ENCODE measurements around the gene AP3M1.

DNA sequence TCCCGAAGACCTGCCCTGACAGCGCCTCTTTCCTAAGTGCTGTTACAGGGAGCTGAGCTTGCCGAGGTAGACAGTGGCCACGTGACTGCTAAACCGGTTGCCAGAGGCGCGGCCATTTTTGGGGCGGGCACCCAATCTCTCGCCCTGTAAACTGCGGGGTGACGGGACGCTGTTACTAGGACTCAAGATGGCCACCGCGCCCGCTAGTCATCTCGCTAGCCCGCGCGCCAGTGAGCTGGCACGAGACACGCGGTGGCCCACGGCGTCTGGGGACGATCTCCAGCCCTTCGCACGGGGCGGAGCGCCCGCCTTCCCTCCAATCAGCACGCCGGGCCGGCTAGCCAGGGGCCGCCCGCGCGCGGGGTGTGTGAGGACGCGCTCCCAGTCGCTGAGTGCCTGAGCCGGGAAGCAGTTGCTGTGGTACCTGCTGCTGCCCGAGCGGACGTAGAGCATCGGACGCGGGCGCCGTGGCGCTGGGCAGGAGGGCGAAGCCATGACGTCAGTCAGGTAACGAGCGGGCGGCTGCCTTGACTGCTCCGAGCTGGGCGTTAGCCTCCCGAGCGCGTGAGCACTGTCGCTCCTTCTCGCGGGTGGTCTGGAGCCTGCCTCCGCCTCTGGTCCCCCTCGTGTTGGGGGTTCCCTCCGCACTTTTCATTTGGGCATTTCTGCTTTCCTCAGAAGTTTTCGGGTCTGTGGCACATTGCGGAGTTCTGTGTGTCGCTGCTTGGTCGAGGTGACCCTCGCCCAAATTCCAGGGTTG lies 25.9 kb upstream of the AP3M1 start:
- peak in 1 of 2 donors; percentile 92 for TF ChIP-seq POLR2A (IDR thresholded peaks at IDR 0.05)
- TF ChIP-seq, protein P1, sequence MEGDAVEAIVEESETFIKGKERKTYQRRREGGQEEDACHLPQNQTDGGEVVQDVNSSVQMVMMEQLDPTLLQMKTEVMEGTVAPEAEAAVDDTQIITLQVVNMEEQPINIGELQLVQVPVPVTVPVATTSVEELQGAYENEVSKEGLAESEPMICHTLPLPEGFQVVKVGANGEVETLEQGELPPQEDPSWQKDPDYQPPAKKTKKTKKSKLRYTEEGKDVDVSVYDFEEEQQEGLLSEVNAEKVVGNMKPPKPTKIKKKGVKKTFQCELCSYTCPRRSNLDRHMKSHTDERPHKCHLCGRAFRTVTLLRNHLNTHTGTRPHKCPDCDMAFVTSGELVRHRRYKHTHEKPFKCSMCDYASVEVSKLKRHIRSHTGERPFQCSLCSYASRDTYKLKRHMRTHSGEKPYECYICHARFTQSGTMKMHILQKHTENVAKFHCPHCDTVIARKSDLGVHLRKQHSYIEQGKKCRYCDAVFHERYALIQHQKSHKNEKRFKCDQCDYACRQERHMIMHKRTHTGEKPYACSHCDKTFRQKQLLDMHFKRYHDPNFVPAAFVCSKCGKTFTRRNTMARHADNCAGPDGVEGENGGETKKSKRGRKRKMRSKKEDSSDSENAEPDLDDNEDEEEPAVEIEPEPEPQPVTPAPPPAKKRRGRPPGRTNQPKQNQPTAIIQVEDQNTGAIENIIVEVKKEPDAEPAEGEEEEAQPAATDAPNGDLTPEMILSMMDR (IDR thresholded peaks at IDR 0.05) = no peak

Data from thyroid gland (tissue), 4 donors.